Epidermal melanocyte (primary cell): ENCODE results near the gene TSPAN9.

Experiments used
- DNase-seq: peaks from one replicate; pipeline ENCODE4 v3.0.0; 2011; ENCODE audit warnings: low spot score; ENCODE audit not compliant: insufficient read length

TSPAN9 gene

DNA sequence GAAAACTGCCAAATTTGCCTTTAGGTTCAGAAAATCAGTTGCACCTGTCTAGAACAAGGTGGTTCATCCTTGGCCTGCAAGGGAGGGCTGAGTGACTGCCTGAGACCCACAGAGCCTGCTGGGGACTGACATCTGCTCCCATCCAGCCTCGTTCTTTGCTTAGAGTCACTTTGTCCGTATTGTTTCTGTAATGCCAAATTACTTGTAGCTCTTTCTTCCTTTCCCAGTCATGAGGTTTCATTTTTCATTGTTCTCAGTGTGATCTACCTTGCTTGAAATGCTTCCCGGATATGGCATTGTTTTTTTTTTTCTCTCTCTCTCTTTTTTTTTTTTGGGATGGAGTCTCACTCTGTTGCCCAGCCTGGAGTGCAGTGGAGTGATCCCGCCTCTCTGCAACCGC, 21.3 kb downstream of the TSPAN9 start:
- DNase-seq, result no peak

- no peak for DNase-seq
Measured at GRCh38 chr12:3099146-3099545, 22.0 kb downstream of the TSPAN9 start.

DNA sequence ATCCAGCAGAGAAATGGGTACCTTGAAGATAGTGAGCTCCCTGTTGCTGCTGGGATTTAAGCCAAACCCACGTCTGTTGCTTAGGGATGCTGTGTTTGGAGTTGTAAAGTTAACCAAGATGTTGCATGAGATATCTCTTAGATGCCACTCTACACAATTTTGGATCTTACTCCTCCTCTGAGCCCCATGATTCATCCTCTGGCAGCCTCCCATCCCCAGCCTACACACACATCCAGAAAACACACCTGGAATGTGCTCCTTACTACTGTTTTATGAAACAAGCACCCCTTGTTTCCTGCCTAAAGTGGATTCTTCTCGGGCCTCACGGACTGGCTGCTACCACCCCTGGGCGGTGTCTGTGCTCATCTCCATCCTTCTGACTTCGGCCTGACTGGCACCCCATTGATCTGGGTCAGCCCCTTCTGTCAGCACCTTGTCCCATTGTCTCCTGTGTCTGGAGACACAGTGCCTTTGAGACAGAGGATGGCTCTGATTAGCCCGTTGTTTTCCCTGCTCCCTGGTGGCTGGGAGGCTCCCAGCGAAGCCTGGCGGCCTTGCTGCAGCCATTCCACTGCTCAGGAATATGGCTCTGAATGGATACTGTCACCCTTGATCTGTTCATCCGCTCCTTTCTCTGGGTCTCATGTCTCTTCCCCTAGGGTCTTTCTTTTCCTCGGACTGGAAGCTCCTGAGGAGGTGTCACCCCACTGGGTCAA, 24.3 kb downstream of the TSPAN9 start:
- no peak for DNase-seq

GRCh38 chr12:3102771-3103410, 25.7 kb downstream of the TSPAN9 start:
- no peak for DNase-seq

DNA sequence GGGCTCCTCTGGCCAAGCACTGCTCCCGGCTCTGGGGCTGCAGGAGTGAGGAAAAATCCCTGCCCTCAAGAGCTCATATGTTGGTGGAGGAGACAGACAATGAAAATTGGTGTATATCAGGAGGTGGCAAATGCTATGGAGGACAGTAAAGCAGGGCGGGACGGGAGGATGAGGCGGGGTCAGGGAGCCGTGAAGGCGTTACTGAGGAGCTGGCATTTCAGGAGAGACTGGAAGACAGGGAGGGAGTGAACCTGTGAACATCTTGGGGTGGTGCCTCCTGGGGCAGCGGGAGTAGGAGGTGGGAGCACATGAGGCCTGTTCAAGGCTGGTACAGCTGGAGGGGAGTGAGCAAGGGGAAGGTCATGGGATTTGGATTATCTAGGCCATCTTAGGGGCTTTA, 26.6 kb downstream of the TSPAN9 start:
- no peak for DNase-seq

GRCh38 chr12:3105690-3106479, 28.7 kb downstream of the TSPAN9 start:
- DNase-seq, result no peak

DNA sequence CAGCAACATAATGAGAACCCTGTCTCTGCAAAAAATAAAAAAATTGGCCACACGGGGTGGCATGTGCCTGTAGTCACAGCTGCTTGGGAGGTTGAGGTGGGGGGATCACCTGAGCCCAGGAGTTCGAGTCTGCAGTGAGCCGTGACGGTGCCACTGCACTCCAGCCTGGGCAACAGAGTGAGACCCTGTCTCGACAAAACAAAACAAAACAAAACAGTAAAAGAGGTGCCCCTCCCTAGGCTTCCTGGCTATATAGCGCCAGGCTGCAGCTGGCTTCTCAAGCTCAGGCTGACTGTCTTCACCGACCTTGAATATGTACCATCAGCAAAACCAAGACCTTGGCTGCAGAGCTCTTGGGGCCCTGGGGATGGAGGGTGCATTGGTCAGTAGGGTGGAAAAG, 29.4 kb downstream of the TSPAN9 start:
- DNase-seq, result no peak

DNA sequence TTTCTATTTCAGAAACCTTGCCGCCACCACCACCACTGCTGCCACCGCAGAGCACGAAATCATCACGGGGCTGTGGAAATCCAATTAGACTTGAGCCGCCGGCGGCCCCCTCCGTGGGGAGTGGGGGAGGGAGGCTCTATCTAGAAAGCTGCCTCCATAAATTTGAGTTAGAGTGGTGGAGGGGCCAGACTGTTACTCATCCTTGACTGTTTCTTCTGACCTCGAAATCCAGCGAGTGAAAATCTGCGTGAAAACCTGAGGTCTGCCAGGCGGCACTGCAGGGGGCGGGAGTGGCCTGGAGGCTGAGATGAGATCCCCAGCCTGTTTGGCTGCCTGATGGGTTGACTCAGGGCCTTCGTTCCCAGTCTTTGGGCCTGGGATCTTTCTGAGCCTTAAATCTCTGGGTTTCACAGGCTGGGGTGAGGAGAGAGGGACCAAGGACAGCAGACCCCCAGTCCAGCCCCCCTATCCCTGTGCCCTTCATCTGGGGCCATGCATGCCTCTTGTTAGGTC, 29.9 kb downstream of the TSPAN9 start:
- no peak for DNase-seq

DNA sequence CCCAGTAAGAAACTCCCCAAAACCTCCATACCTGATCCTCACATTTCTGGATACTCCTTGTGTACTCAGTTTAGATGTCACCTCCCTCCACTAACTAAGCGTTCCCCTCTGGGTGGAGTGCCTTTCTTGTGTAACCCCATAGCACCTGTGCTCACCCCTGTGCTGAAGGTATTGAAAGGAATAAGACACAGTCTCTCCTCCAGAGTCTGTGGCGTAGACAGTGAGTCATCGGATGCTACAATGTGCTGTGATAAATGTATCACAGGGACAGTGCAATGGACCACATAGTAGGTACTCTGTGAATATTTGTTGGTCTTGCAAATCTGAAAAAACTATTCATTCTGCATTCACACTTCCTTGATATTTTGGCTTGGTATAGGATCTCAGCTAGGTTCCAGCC, 30.8 kb downstream of the TSPAN9 start:
- no peak for DNase-seq

DNA sequence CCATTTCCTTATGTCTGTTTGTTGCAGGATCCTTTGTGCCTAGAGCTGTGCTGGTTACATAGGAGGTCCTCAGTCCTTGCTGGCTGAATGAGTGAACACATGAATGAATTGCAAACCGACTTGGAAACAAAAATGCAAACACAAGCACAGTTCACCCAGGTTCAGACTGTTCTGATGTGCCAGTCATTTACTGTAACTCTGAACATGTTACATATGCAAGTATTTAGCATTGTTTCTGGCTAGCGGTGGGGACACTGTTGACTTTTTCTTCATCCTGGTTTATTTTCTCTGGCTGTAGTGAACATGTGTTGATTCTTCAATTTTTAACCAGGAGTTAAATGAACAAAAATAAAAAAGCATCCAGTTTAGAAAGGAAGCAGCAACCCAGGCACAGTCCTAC, 33.4 kb downstream of the TSPAN9 start:
- DNase-seq, result no peak

DNA sequence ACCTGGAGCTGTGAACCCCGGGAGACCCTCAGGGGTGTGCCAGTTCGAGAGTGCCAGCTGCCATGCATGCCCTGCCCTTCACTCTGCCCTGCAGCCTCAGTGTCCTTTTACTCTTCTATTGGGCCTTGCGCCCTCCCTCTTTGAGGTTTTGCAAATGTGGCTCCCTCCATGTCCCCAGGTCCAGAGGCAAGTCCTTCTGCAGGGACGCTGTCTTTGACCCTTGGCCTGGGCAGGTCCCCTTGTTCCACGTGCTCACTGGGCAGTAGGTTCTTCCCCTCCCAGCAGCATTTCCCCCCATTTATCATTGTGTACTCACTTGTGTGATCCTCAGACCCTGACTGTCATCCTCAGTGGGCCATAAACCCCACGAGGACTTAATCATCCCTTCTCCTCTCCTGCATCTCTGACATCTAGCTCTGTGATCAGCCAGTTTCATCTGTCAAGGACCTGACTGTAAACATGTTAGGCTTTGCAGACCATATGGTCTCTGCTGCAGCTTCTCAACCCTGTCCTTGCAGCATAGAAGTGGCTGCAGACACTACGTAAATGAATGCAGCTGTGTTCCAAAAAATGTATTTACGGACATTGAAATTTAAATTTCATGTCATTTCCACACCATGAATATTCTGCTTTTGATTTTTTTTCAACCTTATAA, 36.6 kb downstream of the TSPAN9 start:
- DNase-seq, result no peak

DNA sequence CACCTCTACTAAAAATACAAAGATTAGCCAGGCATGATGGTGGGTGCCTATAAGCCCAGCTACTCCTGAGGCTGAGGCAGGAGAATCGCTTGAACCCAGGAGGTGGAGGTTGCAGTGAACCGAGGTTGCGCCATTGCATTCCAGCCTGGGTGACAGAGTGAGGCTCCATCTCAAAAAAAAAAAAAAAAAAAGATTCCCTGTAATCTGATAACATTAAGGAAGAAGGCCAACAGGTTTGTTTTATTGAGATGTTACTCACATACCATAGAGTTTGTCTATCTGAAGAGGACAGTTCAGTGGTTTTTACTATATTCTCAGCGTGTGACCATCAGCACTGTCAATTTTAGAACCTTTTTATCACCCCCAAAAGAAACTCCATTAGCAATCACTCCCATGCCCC, 37.5 kb downstream of the TSPAN9 start:
- no peak for DNase-seq

DNA sequence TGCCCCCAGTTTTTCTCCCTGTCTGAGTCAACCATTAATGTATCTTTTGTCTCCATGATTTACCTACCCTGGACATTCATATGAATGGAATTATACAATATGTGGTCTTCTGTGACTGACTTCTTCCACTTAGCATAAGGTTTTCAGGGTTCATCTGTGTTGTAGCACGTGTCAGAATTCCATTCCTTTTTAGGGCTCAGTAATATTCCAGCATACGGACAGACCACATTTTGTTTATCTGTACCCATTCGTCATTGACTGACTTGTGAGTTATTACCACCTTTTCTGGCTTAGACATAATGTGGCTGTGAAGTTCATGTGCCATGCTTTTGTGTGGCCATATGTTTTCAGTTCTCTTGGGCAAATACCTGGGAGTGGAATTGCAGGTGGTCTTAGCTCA, 37.9 kb downstream of the TSPAN9 start:
- DNase-seq, result no peak

- no peak for DNase-seq
Measured at GRCh38 chr12:3116106-3116844, 39.1 kb downstream of the TSPAN9 start.

- DNase-seq, result no peak
Measured at GRCh38 chr12:3117144-3117581, 40.0 kb downstream of the TSPAN9 start.

DNA sequence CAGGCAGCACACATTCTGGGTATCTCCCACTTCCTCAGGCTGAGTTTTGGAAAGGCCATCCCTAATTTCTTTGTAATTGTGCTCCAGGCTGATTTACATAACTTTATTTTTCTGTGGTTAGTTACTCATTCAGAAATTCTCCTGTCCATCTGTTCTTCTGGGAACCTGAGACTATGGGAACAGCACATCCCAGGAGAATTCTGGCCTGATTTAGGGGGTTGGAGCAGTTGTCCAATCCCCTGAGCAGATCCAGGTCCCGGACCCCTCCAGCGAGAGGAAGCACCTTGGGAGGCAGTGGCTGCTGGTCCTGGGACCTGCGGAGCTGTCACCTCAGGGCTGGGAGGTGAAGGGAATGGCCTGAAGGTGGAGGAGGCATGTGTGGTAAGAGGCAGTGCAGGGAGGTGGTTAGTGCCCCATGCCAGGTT, 40.4 kb downstream of the TSPAN9 start:
- no peak for DNase-seq

DNA sequence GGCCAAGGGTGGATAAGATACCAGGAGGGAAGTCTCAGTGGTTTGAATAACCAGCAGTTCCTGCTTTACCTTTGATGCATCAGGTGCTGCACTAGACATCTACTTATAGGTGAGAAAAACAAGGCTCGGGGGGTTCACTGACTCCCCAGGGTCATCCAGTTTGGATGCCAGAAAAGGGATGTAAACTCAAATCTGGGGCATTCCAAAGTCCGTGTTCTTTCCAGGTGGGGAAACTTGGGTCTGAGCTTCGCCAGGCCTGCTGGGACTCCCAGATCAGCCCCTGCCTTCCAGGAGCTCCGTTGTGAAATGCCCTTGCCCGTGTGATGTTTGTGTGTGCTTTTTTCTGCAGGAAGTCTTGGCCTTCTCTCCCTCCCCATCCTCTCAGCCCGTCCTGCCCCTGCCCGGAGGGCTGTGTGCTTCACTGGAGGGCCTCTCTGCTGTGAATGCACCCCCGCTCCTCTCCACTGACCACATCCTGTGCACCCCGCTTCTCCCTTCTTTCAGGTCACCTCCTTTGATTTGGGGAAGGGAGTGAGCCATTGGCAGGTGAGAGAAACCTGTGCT, 42.1 kb downstream of the TSPAN9 start:
- DNase-seq, result no peak

DNA sequence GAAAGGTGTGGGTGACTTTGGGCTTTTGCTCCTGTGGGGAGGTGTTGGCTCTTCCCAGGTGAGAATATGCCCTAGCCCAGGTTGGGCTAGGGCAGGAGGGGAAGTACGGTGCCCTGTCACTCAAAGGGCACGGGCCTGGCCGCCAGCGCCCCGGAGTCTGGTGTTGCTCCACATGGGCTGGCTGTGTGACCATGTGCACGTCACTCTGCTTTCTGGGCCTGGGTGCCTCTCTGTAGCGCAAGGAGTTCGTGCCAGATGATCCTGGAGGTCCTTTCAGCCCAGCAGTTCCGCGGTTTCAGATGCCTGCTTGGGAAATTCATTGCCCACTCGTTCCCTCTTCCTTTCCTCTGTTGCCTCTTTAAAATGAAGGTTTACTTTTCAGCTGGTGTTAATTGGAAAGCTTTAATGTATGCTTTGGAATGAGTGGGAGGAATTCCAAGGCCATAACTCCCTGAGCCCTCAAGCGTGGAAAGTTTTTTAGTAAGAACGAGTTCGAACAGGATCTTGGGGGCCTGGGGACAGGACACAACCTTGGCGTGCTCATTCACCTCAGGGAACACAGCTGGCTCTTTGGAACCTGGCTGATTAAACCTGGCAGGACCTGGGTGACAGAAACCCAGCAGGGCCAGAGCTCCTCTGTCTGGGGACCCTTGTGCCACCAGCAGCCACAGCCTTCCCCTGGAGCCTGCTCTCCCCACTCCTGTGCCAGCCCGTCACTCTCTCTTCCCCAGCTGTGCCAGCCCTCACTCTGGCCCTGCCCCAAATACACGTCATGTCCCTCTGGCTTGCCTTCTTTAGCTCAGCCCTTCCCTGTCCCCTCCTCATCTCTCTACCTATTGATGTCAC, 42.8 kb downstream of the TSPAN9 start:
- no peak for DNase-seq

- DNase-seq, result no peak
Measured at GRCh38 chr12:3120701-3121100, 43.5 kb downstream of the TSPAN9 start.
